GM10266 (cell line): Measurements from ENCODE around the gene LLCFC1.

Experiments
- DNase-seq: peaks from one replicate; pipeline ENCODE4 v3.0.0; 2012; ENCODE audit errors: extremely low spot score
- TF ChIP-seq, protein P1 (sequence below): IDR thresholded peaks from 2 replicates; pipeline ENCODE4 v1.5.1; 2012; ENCODE audit warnings: mild to moderate bottlenecking, low read depth; ENCODE audit not compliant: control insufficient read depth, insufficient read depth; ENCODE audit errors: missing control alignments

Gene LLCFC1

DNA sequence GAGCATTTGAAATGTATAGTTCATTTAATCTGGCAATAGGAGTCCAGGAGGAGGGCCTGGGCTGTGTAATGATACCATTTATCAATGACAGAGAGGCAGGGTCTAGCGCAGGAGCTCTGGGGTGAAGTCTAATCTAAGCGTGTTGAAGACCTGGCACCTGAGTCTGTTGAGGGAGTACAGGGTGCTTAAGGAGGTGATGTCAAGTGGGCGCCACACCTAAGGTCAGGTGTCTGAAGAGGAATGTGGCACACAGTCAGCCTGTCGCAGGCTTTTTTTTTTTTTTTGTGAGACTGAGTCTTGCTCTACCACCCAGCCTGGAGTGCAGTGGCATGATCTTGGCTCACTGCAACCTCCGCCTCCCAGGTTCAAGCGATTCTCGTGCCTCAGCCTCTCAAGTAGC lies 2.3 kb downstream of the LLCFC1 start:
- no peak for DNase-seq
- TF ChIP-seq, protein P1, sequence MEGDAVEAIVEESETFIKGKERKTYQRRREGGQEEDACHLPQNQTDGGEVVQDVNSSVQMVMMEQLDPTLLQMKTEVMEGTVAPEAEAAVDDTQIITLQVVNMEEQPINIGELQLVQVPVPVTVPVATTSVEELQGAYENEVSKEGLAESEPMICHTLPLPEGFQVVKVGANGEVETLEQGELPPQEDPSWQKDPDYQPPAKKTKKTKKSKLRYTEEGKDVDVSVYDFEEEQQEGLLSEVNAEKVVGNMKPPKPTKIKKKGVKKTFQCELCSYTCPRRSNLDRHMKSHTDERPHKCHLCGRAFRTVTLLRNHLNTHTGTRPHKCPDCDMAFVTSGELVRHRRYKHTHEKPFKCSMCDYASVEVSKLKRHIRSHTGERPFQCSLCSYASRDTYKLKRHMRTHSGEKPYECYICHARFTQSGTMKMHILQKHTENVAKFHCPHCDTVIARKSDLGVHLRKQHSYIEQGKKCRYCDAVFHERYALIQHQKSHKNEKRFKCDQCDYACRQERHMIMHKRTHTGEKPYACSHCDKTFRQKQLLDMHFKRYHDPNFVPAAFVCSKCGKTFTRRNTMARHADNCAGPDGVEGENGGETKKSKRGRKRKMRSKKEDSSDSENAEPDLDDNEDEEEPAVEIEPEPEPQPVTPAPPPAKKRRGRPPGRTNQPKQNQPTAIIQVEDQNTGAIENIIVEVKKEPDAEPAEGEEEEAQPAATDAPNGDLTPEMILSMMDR, result no peak

- TF ChIP-seq, protein P1, result no peak
- DNase-seq, result no peak
Observed at GRCh38 chr7:142942746-142943145, 3.5 kb downstream of the LLCFC1 start.

DNA sequence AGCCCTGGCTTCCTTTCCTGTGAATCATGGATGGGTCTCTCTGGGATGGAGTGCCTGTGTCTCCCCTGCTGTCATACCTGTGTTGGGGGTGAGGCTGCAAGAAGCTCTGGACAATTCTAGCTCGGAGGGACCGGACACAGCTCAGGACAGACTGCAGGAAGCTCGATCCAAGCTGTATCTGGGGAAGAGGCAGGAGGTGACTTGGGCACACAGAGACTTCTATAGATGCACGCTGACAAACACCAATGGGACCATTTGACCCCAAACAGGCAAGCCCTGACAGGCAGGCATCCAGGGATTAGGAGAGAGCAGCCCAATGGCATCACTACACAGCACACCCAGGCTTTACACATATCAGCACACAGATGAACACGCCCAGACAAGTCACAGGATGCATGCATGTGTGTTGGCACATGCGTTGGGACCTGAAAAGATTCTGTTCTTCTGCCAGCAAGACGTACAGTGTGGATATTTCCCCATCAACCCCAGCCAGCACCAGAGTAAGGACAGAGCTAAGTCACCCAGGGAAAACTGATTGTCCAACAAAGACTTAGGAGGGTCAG lies 4.5 kb downstream of the LLCFC1 start:
- no peak for DNase-seq
- TF ChIP-seq, protein P1, result no peak

GRCh38 chr7:142945001-142945400 lies 5.7 kb downstream of the LLCFC1 start:
- DNase-seq, result no peak
- TF ChIP-seq, protein P1, result no peak

- TF ChIP-seq, protein P1, result no peak
- DNase-seq, result no peak
Observed at GRCh38 chr7:142948603-142949002, 9.3 kb downstream of the LLCFC1 start.

DNA sequence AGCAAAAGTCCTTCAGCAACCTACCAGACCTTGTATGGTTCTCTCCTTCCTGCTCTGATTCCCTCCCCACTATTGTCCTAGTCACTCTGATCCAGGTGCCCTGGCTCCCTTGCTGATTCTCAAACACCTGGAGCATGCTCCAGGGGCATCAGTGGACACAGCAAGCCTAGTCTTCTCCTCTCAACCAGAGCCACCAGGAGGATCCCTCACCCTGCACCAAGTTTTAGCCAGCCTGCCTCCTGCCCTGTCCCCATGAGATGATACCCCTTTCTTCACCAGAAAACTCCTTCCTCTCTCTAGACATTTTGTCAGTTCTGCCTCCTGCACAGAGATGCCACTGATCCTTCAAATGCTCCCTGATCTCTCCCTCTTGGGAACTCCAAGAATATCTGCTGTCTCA lies 11.0 kb downstream of the LLCFC1 start:
- DNase-seq, result no peak
- TF ChIP-seq, protein P1, result no peak

DNA sequence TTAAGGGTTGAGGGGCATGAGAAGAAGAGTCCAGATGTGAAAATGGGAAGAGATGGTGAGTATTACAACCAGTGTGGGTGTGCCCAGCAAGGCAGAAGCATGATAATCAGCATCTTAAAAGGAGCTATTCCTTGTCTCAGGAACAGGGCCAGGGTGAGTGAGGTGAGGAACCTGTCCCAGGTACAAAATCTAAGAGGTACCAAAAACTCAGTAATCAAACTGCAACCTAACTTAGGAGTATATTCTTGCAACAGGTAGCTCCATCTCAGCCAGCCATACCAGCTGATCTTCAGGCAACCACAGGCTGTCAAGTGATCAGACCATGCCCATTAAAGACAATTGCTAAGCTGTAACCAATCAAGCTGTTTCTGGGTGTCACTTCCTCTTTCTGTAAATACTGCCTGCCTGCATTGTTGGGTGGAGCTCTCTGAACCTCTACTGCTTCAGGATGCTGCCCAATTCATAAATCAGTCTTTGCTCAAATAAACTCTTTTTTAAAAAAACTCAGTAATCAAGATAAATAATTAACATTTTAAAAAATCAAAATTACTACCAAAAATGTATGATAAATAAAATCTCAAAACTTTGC lies 15.5 kb downstream of the LLCFC1 start:
- TF ChIP-seq, protein P1, result no peak
- DNase-seq, result no peak
